ENCODE measurements around the gene CEP350. TPM values are rescaled to one million over a fixed set of nuclear protein-coding genes. Genes with fewer than 3 reads are reported as not detected.

Gene CEP350
- total and polyA plus RNA-seq, 2 of the 4 experiments (the other 2 are of a cell fraction): 5.0 to 36.4 TPM

DNA sequence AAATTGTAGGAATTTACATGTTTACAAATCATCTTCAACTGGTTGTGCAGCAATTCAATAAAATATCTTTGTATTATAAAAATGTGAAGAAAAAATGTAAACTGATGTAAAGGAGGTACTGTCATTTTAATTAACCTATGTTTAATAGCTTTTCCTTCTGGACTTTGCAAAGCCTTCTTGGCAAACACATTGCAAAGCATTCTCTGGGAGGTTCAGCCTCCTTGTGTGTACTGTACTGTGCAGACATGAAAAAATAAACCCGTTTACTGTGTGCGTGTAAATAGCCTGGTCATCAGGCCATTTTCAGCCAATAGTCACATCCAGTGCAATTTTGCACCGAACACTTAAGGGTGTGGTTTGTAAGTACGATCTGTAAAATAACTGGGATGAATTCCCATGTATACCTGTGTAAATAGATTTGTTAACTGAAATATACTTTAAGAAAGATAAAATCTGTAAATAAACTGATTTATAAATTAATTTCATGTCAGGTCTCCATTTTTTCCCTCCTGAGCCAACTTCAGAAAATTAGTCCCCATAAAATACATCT, 159.9 kb downstream of the CEP350 start:
- in situ Hi-C loops (cut with MboI; ENCODE audit: low sequenced_read_pairs) (no loop called here), intact Hi-C loops (cut with micrococcal nuclease) (no loop called here), dilution Hi-C loops (cut with HindIII; ENCODE audit: low sequenced_read_pairs, unreplicated experiment) (no loop called here)
- Histone ChIP-seq H3K56ac (ENCODE audit: extremely low read depth, insufficient read depth, low read length) (no peak overlapping the region), H3K9me1 (ENCODE audit: insufficient read depth, low read length) (peaks cover 27% of the 10 kb centered on the region), H2BK20ac (ENCODE audit: low read depth, low read length) (peak overlapping the region; percentile 27; the same call in 1 of the 2 replicates), H3K4me1 (ENCODE audit: control insufficient read depth, insufficient read depth, low read length) (peaks cover 45% of the 10 kb centered on the region), H2AK5ac (ENCODE audit: low read depth, low read length) (peak overlapping the region; percentile 5; the same call in 1 of the 2 replicates), H3K27me3 (ENCODE audit: control insufficient read depth, insufficient read depth, low read length) (no peaks in the 10 kb centered on the region), H3K79me1 (ENCODE audit: low read depth in 1 of 2, low read length in 2 of 2) (peaks cover 0 to 23% of the 10 kb centered on the region in 2 experiments; a peak in 3 of 4 replicates), H3K4me3 (ENCODE audit: insufficient read depth, low read depth, low read length) (no peak overlapping the region), H3K14ac (replicated peaks; ENCODE audit: low read depth, low read length) (peak overlapping the region; percentile 14; the same call in 1 of the 2 replicates), H3K4me2 (ENCODE audit: low read depth, low read length) (no peak overlapping the region), H4K5ac (ENCODE audit: low read depth, low read length) (peak overlapping the region; percentile 97), H2AK9ac (replicated peaks; ENCODE audit: low read depth, low read length, poor library complexity) (no peak overlapping the region), H3K9me3 (ENCODE audit: control insufficient read depth, insufficient read depth, low read length) (no peaks in the 10 kb centered on the region), H2BK5ac (ENCODE audit: low read depth, low read length, poor library complexity, severe bottlenecking) (peak overlapping the region; percentile 95), H3K36me3 (ENCODE audit: control insufficient read depth, insufficient read depth, low read length) (peaks cover 12% of the 10 kb centered on the region), H3K4ac (ENCODE audit: low read depth, low read length) (peak overlapping the region; percentile 54; the same call in 1 of the 2 replicates), H2BK15ac (ENCODE audit: low read depth, low read length) (no peak overlapping the region; the same call in 2 of the 3 replicates), H2BK120ac (ENCODE audit: low read depth, low read length) (peak overlapping the region; percentile 36), H3K9ac (ENCODE audit: low read depth, low read length) (no peak overlapping the region; the same call in 1 of the 2 replicates), H3K23ac (ENCODE audit: low read depth, low read length) (no peak overlapping the region), H4K20me1 (ENCODE audit: insufficient read depth, low read length) (no peaks in the 10 kb centered on the region), H4K8ac (ENCODE audit: low read depth in 2 of 2, low read length in 2 of 2) (peak overlapping the region in 1 of 2 experiments; percentile 56; a peak in 2 of 4 replicates), H3K18ac (ENCODE audit: low read depth, low read length) (peak overlapping the region; percentile 99), H2AFZ (replicated peaks; ENCODE audit: low read length, poor library complexity) (no peak overlapping the region), H4K91ac (ENCODE audit: insufficient read depth, low read depth, low read length) (peak overlapping the region; percentile 70), H3K27ac (ENCODE audit: insufficient read depth, low read length) (peak overlapping the region; percentile 98; the same call in 1 of the 2 replicates)
- ChIA-PET POLR2A (ENCODE audit: unreplicated experiment) (interaction anchor here (1.4 to 2.0 kb wide), 2 partner anchors 13 to 40 kb away, joined by 4 to 6 read pairs; partner anchors contain the start of gene QSOX1), CTCF (interaction anchor here (1.7 kb wide), 1 partner anchor 10 kb away, joined by 4 read pairs; no protein-coding TSS in a partner anchor)
- DNase-seq: no peak
- no TSS peak for BruUV-seq (replicated peaks)
- 0 out of 2 replicates have a peak, but pooled peaks have one; percentile 18 for ATAC-seq (ENCODE audit: low read depth)
- TF ChIP-seq CEBPB (IDR thresholded peaks at IDR 0.05; ENCODE audit: low read depth, low read length) (no peak), FOS (IDR thresholded peaks at IDR 0.05; ENCODE audit: low read depth, low read length) (no peak), SMC3 (IDR thresholded peaks at IDR 0.05; ENCODE audit: low read depth, low read length) (no peak), RCOR1 (IDR thresholded peaks at IDR 0.05; ENCODE audit: insufficient replicate concordance, low read length) (no peak), MAFK (IDR thresholded peaks at IDR 0.05; ENCODE audit: low read depth, low read length) (no peak), POLR2A (IDR thresholded peaks at IDR 0.05; ENCODE audit: low read depth, low read length) (no peak), RFX5 (IDR thresholded peaks at IDR 0.05; ENCODE audit: low read depth, low read length) (no peak), RAD21 (IDR thresholded peaks at IDR 0.05; ENCODE audit: low read length) (no peak), CHD1 (IDR thresholded peaks at IDR 0.05; ENCODE audit: low read depth, low read length) (no peak)
- TF ChIP-seq, protein P1, sequence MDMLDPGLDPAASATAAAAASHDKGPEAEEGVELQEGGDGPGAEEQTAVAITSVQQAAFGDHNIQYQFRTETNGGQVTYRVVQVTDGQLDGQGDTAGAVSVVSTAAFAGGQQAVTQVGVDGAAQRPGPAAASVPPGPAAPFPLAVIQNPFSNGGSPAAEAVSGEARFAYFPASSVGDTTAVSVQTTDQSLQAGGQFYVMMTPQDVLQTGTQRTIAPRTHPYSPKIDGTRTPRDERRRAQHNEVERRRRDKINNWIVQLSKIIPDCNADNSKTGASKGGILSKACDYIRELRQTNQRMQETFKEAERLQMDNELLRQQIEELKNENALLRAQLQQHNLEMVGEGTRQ (IDR thresholded peaks at IDR 0.05; ENCODE audit: low read depth, low read length): no peak
- TF ChIP-seq, protein P2, sequence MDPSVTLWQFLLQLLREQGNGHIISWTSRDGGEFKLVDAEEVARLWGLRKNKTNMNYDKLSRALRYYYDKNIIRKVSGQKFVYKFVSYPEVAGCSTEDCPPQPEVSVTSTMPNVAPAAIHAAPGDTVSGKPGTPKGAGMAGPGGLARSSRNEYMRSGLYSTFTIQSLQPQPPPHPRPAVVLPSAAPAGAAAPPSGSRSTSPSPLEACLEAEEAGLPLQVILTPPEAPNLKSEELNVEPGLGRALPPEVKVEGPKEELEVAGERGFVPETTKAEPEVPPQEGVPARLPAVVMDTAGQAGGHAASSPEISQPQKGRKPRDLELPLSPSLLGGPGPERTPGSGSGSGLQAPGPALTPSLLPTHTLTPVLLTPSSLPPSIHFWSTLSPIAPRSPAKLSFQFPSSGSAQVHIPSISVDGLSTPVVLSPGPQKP (IDR thresholded peaks at IDR 0.05; ENCODE audit: borderline replicate concordance, low read depth, low read length): no peak
- no CpG with 5 or more reads among the region's 4 CpGs for WGBS, 2 experiments (ENCODE audit: extremely low coverage in 2 of 2, insufficient read length in 1 of 2)
